ENCODE data around the gene DIP2C.
"Not testable (repeated sequence)": the region's sequence is repeated elsewhere in the genome, so short reads cannot be mapped to it uniquely, and the experiment has no call there.

The DIP2C gene

DNA sequence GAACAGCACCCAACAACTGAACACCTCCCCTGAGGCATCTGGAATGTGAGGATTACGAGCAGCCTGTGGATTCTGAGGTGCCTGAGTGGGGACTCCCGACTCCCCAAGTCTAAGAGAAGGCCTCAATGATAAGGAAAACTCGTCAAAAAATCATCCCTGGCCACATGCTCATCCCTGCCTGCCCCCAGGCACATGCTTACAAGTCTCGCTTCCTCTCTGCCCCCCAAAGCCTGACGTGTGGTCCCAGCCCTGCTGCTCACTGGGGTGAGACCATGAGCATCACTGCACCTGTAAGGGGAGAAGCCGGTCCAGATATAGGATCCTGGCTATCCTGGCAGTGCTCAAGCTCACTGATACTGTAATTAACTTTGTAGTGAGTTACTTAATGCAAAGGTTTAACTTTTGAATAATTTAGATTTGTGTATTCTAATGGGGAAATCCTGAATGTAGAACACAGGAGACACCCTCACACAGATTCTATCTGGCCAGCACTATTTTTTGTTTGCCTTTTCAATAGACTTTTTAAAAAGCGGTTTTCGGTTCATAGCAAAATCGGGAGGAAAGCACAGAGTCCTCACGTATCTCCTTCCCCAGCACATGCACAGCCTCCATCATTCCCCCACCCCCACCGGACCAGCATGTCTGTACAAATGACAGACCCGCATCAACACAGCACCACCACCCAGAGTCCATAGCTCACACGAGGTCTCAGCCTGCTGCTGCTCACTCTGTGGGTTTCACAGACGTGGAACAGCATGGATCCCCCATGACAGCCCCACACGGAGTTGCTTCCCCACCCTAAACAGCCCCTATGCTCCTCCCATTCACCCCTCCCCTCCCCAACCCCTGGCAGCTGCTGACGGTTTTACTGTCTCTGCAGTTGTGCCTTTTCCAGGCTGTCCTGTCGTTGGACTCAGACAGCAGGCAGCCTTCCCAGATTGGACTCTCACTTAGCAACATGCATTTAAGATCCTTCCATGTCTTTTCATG is 167.9 kb downstream of the DIP2C start:
- Histone ChIP-seq H3K4me1 (ENCODE audit: insufficient read depth, low read length) (peaks cover 35% of the 10 kb centered on the region), H2AFZ (ENCODE audit: low read depth, low read length) (no peak overlapping the region), H3K4me3 (ENCODE audit: low read length) (no peak overlapping the region), H3K27me3 (ENCODE audit: insufficient read depth, low read length) (no peaks in the 10 kb centered on the region), H3K36me3 (ENCODE audit: insufficient read depth, low read length) (peaks cover 9% of the 10 kb centered on the region), H3K9me3 (ENCODE audit: low read length) (no peaks in the 10 kb centered on the region)

DNA sequence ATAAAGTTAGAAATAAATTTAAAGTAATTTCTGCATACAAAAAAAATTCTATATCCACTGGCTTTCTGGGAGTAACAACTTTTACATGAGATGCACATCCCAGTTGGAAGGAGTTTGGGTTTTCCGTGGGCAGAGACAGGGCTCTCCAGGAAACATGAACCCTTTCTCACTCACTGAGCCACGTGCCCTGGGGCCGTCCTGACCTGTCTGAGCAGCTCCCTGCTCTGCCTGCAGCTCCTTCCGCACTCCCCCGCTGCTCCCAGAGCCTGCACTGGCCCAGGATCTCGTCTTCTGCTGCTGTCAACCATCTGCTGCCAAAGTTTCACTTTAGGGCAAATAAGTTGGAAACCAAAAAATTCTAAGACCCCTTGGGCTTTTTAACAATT is 169.1 kb downstream of the DIP2C start:
- Histone ChIP-seq H3K4me3 (ENCODE audit: low read length) (no peak overlapping the region), H3K36me3 (ENCODE audit: insufficient read depth, low read length) (peaks cover 9% of the 10 kb centered on the region), H2AFZ (ENCODE audit: low read depth, low read length) (no peak overlapping the region), H3K9me3 (ENCODE audit: low read length) (no peaks in the 10 kb centered on the region), H3K4me1 (ENCODE audit: insufficient read depth, low read length) (peaks cover 35% of the 10 kb centered on the region), H3K27me3 (ENCODE audit: insufficient read depth, low read length) (no peaks in the 10 kb centered on the region)

DNA sequence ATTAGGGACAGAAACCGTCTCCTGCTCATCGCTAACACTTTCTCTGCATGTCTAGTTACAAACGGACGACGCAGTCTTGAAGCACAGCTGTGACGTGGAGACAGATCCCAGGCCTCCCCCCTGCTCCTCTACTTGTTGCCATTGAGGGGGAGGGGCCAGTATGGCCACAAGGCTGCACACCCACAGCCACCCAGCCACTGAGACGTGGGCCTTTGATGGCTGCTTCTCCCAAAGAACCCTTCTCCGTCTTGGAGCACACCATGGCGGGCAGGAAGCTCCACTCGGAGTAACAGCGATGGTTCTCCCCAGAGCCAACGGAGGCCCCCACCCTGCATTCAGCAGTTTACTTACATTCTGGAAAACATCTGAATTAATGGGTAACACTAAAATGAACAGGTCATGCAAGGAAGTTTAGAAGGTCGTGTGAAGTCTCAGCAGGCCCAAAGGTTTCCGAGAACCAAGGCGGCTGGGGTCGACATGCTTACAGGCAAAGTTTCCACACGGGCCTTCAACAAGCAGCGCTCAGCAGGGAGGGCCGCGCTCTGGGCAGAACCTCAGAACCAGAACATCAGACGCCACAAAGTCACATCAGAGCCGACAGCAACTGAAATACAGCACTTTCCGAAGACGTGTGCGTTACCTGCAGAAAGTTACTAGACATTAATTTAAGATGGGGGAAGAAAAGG is 169.6 kb downstream of the DIP2C start:
- Histone ChIP-seq H3K36me3 (ENCODE audit: insufficient read depth, low read length) (peaks cover 9% of the 10 kb centered on the region), H3K27me3 (ENCODE audit: insufficient read depth, low read length) (no peaks in the 10 kb centered on the region), H3K9me3 (ENCODE audit: low read length) (no peaks in the 10 kb centered on the region), H2AFZ (ENCODE audit: low read depth, low read length) (no peak overlapping the region), H3K4me1 (ENCODE audit: insufficient read depth, low read length) (peaks cover 35% of the 10 kb centered on the region), H3K4me3 (ENCODE audit: low read length) (no peak overlapping the region)

DNA sequence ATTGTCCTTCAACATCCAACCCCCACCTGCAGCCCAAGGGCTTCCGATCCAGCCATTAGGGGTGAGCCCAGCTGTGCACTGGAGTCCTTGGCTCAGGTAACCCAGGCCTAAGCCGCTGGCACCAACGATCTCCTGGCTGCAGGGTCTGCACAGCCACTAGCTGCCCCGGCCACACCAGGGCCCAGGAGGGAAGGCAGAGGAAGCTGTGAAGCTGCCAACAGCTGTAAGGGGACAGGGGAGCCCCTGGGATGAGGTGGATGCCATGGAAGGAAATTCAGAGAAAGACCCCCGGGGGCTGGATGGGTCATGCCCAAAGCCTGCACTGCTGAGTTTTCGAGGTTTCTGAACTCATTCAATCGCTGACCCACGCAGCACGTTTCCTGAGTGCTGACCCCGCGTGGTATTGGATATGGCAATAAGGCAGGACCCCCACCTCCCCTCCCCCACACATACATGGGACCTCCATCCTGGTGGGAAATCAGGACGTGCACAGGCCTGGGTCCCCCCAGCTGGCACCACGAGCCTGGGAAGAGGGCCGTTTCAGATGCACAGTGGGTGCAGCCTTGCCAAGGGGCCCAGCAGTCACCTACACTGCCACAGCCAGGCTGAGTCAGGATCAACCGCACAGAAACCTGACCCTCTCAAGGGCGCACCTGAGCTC is 170.3 kb downstream of the DIP2C start:
- Histone ChIP-seq H3K9me3 (ENCODE audit: low read length) (no peaks in the 10 kb centered on the region), H3K27me3 (ENCODE audit: insufficient read depth, low read length) (no peaks in the 10 kb centered on the region), H3K36me3 (ENCODE audit: insufficient read depth, low read length) (peaks cover 9% of the 10 kb centered on the region), H3K4me3 (ENCODE audit: low read length) (no peak overlapping the region), H3K4me1 (ENCODE audit: insufficient read depth, low read length) (peaks cover 35% of the 10 kb centered on the region), H2AFZ (ENCODE audit: low read depth, low read length) (no peak overlapping the region)

DNA sequence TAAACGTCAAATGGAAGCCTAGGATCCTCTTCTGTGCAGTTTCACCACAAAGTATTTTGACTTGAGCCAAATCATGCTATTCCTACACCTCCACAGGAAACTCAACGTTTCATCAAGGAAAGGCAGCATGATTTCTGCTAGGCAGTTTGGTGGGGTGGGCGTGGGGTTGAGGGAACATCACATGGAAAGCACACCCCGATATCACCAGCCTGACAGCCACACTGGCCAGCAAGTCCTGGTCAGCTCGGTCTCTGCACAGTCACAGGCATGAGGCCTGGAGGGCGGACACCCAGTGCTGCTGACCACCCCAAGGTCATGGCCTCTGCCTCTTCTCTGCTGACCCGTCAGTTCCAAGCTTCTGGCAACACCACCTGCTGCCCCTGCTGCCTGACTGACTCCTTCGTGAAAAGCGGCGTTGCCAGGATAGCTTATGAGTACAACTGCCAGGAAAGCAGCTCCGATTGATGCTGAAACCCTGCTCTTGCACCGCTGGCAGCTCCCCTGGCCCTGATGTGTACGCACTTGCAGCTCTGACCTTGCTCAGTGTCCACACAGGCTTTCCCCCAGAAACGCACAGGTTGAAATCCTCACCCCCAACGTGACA is 171.5 kb downstream of the DIP2C start:
- H2AFZ ChIP-seq (ENCODE audit: low read depth, low read length): no peak overlapping the region
- no peak overlapping the region for H3K4me3 ChIP-seq (ENCODE audit: low read length)

GRCh38 chr10:517241-517830 is 172.1 kb downstream of the DIP2C start:
- Histone ChIP-seq H3K27me3 (ENCODE audit: insufficient read depth, low read length) (no peaks in the 10 kb centered on the region), H2AFZ (ENCODE audit: low read depth, low read length) (no peak overlapping the region), H3K4me3 (ENCODE audit: low read length) (no peak overlapping the region), H3K4me1 (ENCODE audit: insufficient read depth, low read length) (peaks cover 35% of the 10 kb centered on the region), H3K9me3 (ENCODE audit: low read length) (no peaks in the 10 kb centered on the region), H3K36me3 (ENCODE audit: insufficient read depth, low read length) (peaks cover 9% of the 10 kb centered on the region)

More for the DNA sequence above, 171.5 kb downstream of the DIP2C start:
- H3K4me1 ChIP-seq (ENCODE audit: insufficient read depth, low read length): peaks cover 35% of the 10 kb centered on the region
- no peaks in the 10 kb centered on the region for H3K9me3 ChIP-seq (ENCODE audit: low read length)
- peaks cover 9% of the 10 kb centered on the region for H3K36me3 ChIP-seq (ENCODE audit: insufficient read depth, low read length)
- no peaks in the 10 kb centered on the region for H3K27me3 ChIP-seq (ENCODE audit: insufficient read depth, low read length)

DNA sequence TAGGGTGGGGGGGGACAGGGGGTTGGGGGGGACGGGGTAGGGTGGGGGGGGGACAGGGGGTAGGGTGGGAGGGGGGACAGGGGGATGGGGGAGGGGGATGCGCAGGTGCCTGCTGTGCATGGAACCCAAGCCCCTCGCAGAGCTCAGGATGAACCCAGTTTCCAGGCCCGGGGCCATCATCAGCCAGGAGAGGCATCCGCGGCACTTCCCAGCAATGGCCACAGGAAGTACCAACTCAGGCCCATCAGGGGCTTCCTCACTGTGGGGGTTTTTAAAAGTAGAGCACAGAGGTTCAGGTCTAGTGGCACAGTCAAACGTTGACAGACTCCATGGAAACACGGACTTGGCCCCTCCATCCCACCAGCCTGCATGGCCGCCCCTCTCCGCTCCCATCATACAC is 172.7 kb downstream of the DIP2C start:
- H3K4me3 ChIP-seq (ENCODE audit: low read length): no peak overlapping the region
- H3K4me1 ChIP-seq (ENCODE audit: insufficient read depth, low read length): peaks cover 33% of the 10 kb centered on the region
- peaks cover 9% of the 10 kb centered on the region for H3K36me3 ChIP-seq (ENCODE audit: insufficient read depth, low read length)
- no peak overlapping the region for H2AFZ ChIP-seq (ENCODE audit: low read depth, low read length)
- no peaks in the 10 kb centered on the region for H3K9me3 ChIP-seq (ENCODE audit: low read length)
- H3K27me3 ChIP-seq (ENCODE audit: insufficient read depth, low read length): no peaks in the 10 kb centered on the region

DNA sequence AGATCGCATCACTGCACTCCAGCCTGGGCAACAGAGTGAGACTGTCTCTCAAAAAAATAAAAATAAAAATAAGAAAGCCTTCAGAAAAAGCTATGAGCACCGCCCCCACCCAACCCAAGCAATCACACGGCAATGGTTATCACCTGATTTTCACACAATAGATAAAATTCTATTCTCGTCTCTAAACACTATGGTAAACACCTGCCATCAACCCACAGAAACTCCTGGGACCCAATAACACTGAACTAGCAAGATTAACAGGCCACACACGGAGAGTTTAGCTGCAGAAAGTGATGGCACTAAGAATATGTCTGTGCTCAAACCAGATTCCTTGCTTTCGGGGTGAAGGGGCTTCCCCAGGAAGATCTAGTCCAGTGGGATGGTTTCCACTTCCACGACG is 173.8 kb downstream of the DIP2C start:
- Histone ChIP-seq H3K27me3 (ENCODE audit: insufficient read depth, low read length) (no peaks in the 10 kb centered on the region), H3K4me1 (ENCODE audit: insufficient read depth, low read length) (peaks cover 38% of the 10 kb centered on the region), H3K9me3 (ENCODE audit: low read length) (no peaks in the 10 kb centered on the region)

GRCh38 chr10:514137-514671 is 175.3 kb downstream of the DIP2C start:
- Histone ChIP-seq H3K9me3 (ENCODE audit: low read length) (no peaks in the 10 kb centered on the region), H3K36me3 (ENCODE audit: insufficient read depth, low read length) (no peaks in the 10 kb centered on the region), H3K27me3 (ENCODE audit: insufficient read depth, low read length) (no peaks in the 10 kb centered on the region), H3K4me3 (ENCODE audit: low read length) (no peak overlapping the region), H2AFZ (ENCODE audit: low read depth, low read length) (no peak overlapping the region), H3K4me1 (ENCODE audit: insufficient read depth, low read length) (peaks cover 33% of the 10 kb centered on the region)

More for the DNA sequence above, 173.8 kb downstream of the DIP2C start:
- no peak overlapping the region for H3K4me3 ChIP-seq (ENCODE audit: low read length)
- no peak overlapping the region for H2AFZ ChIP-seq (ENCODE audit: low read depth, low read length)
- peaks cover 9% of the 10 kb centered on the region for H3K36me3 ChIP-seq (ENCODE audit: insufficient read depth, low read length)

DNA sequence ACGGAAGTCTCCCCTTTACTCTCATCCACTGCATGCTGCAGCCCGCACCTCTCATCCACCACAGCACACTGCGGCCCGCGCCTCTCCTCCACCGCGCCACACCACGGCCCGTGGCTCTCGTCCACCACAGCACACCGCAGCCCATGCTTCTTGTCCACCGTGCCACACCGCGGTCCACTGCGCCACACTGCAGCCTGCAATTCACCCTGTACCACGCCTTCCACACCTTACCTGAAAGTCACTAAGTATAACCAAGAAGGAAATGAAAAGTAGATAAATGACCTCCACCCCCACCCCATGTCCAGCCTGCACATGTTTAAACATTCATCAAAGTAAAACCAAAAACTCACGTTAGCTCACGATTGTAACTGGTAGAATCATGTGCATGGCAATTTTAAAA is 176.1 kb downstream of the DIP2C start:
- Histone ChIP-seq H3K4me1 (ENCODE audit: insufficient read depth, low read length) (peaks cover 32% of the 10 kb centered on the region), H3K27me3 (ENCODE audit: insufficient read depth, low read length) (no peaks in the 10 kb centered on the region), H3K4me3 (ENCODE audit: low read length) (no peak overlapping the region), H3K9me3 (ENCODE audit: low read length) (no peaks in the 10 kb centered on the region), H3K36me3 (ENCODE audit: insufficient read depth, low read length) (no peaks in the 10 kb centered on the region), H2AFZ (ENCODE audit: low read depth, low read length) (no peak overlapping the region)

- H3K27me3 ChIP-seq (ENCODE audit: insufficient read depth, low read length); H3K4me3 ChIP-seq (ENCODE audit: low read length); H3K9me3 ChIP-seq (ENCODE audit: low read length); H2AFZ ChIP-seq (ENCODE audit: low read depth, low read length); H3K36me3 ChIP-seq (ENCODE audit: insufficient read depth, low read length): not testable (repeated sequence)
- H3K4me1 ChIP-seq (ENCODE audit: insufficient read depth, low read length): peaks cover 24% of the 10 kb centered on the region
Observed at GRCh38 chr10:512661-513060, 176.8 kb downstream of the DIP2C start.

- no peaks in the 10 kb centered on the region for H3K9me3 ChIP-seq (ENCODE audit: low read length)
- no peaks in the 10 kb centered on the region for H3K36me3 ChIP-seq (ENCODE audit: insufficient read depth, low read length)
- no peak overlapping the region for H3K4me3 ChIP-seq (ENCODE audit: low read length)
- peaks cover 16% of the 10 kb centered on the region for H3K4me1 ChIP-seq (ENCODE audit: insufficient read depth, low read length)
- H2AFZ ChIP-seq (ENCODE audit: low read depth, low read length): no peak overlapping the region
- no peaks in the 10 kb centered on the region for H3K27me3 ChIP-seq (ENCODE audit: insufficient read depth, low read length)
Observed at GRCh38 chr10:511849-512191, 177.6 kb downstream of the DIP2C start.
